Activated CD8-positive, alpha-beta memory T cell treated with anti-CD3 and anti-CD28 coated beads, Interleukin-2, amount 50 U/mL, for 24 hours (primary cell): ENCODE results near the gene PDE4B.
"Not testable (repeated sequence)": the region's sequence is repeated elsewhere in the genome, so short reads cannot be mapped to it uniquely, and the experiment has no call there.

Experiments used
- DNase-seq: peaks from one replicate; pipeline ENCODE4 v3.0.0-alpha.2; 2020; ENCODE audit errors: extremely low read depth

PDE4B gene

GRCh38 chr1:66393586-66394287 is 601.0 kb downstream of the PDE4B start:
- DNase-seq: no peak

- DNase-seq: no peak
Measured at GRCh38 chr1:66394603-66395002, 601.9 kb downstream of the PDE4B start.

GRCh38 chr1:66395202-66396061 is 602.7 kb downstream of the PDE4B start:
- no peak for DNase-seq

- no peak for DNase-seq
Measured at GRCh38 chr1:66396212-66396890, 603.7 kb downstream of the PDE4B start.

- DNase-seq: no peak
Measured at GRCh38 chr1:66397192-66397591, 604.5 kb downstream of the PDE4B start.

GRCh38 chr1:66399888-66400529 is 607.3 kb downstream of the PDE4B start:
- no peak for DNase-seq

- no peak for DNase-seq
Measured at GRCh38 chr1:66400660-66401059, 608.0 kb downstream of the PDE4B start.

GRCh38 chr1:66401244-66401643 is 608.5 kb downstream of the PDE4B start:
- no peak for DNase-seq

GRCh38 chr1:66402194-66402593 is 609.5 kb downstream of the PDE4B start:
- DNase-seq: no peak

DNA sequence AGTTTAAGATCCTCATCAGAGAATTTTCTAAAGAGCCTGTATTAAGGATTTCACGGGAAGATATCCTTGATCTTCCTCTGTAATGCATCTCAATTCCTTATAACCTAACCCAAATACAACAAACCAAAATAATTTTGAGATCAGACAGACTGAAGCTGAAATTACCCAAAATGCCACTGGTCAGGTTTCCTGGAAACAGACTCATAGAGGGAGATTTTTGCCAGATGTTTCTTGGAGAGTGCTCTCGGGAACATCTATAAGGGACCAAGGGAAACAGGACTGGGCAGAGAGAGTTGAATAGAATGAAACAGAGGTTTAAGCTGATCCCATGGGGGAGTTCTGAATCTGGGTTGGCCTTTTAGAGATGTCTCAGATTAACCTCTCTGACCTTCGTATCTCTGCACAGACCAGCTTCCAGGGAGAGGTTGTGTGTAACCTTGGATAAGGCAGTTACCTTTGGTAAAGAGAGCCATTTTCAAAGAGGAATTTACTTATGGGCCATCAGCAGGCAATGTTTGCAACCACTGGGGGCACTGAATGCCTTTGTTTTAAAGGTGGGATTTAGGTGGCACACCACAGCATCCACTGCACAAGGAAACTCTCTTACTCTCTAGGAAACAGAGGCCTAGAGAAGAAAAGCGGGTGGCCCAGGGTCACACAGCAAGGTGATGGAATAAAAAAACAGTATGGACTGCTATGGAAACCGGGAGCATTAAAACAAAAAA is 610.5 kb downstream of the PDE4B start:
- DNase-seq: no peak

DNA sequence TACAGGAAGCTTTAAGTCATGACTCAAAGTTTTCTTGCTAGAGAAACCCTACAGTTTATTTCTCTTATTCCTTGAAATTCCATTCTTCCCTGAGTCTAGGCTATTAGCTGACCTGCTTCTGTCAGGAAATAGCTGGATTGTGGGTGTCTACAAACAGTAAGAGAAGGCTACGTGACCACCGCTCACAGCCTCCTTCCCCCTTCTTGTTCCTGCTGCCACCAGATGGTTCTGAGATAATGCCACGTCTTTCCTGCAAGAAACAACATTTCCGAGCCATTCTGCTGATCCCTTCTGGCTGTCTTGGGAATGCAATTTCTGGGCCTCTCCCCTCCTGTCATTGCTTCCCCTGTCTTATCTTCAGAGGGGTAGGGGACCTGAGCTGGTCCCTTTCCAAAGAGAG is 612.4 kb downstream of the PDE4B start:
- DNase-seq: no peak

DNA sequence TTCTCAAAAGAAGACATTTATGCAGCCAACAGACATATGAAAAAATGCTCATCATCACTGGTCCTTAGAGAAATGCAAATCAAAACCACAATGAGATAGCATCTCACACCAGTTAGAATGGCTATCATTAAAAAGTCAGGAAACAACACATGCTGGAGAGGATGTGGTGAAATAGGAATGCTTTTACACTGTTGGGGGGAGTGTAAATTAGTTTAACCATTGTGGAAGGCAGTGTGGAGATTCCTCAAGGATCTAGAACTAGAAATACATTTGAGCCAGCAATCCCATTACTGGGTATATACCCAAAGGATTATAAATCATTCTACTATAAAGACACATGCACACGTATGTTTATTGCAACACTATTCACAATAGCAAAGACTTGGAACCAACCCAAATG is 618.8 kb downstream of the PDE4B start:
- DNase-seq: not testable (repeated sequence)

GRCh38 chr1:66412704-66413103 is 620.0 kb downstream of the PDE4B start:
- DNase-seq: no peak

- DNase-seq: no peak
Measured at GRCh38 chr1:66413136-66413837, 620.6 kb downstream of the PDE4B start.

DNA sequence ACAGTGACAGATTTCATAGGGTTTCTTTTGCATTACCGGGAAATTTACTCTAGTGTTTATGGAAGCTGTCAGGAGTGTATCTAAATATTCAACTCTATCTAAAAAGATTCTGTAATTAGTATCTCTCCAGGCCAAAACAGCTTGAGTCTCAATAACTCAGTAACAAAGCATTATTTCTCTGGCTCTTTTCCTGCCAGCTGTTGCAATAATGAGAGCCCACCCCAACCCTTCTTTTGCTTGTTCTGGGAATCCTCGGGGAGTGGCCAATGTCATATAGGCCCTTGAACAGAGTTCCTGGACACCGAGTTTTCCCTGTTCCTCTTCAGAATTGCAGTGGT is 621.1 kb downstream of the PDE4B start:
- DNase-seq: no peak

GRCh38 chr1:66415281-66415680 is 622.6 kb downstream of the PDE4B start:
- no peak for DNase-seq

- DNase-seq: no peak
Measured at GRCh38 chr1:66415866-66416265, 623.2 kb downstream of the PDE4B start.

- no peak for DNase-seq
Measured at GRCh38 chr1:66416295-66416694, 623.6 kb downstream of the PDE4B start.

DNA sequence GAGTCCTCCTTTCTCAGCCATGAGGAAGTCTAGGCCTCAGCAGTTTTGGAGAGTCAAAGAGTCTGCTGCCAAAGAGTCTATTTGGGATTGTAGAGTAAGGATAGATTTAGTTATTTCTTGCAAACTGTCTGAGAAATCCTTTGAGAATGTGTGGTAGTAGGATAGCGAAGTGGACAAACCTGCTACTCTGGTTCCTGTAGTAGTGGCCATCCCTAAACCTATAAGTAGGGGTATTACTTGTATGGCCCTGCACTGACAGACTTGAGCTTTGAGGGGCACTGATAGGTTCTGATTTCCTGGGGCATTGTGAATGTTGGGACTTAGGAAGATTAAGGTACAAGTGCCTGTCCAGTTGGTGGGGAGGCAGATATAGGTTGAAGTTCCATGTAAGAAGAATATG is 625.3 kb downstream of the PDE4B start:
- no peak for DNase-seq

DNA sequence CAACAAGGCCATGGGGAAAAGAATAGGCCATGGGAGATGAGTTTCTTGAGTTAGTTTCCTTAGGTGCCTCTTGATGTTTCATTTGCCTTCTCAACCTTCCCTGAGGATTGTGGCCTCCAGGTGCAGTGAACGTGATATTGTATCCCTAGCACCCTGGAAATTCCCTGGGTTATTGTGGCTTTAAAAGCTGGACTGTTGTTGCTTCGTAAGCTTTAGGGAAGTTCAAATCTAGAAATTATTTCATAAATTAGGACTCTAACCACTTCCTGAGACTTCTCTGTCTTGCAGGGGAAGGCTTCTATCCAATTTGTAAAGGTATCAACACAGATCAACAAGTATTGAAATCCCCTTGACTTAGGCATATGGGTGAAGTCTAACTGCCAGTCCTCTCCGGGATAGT is 627.5 kb downstream of the PDE4B start:
- not testable (repeated sequence) for DNase-seq

- not testable (repeated sequence) for DNase-seq
Measured at GRCh38 chr1:66420906-66421305, 628.2 kb downstream of the PDE4B start.
